ENCODE results near the gene BTRC. TPM values are rescaled to one million over a fixed set of nuclear protein-coding genes. Genes with fewer than 3 reads are reported as not detected.
"Not testable (repeated sequence)": the region's sequence is repeated elsewhere in the genome, so short reads cannot be mapped to it uniquely, and the experiment has no call there.

BTRC gene
- total RNA-seq, 1 experiment from 2014 or later = 22.4 TPM

GRCh38 chr10:101358706-101359300 is 4.8 kb downstream of the BTRC start:
- ATAC-seq (no peak), DNase-seq (ENCODE audit: low spot score) (no peak)
- no peaks in the 10 kb centered on the region for H3K36me3 Mint-ChIP-seq
- ChIA-PET POLR2A (no interaction called here), CTCF (no interaction called here)
- no peak overlapping the region for H3K27ac Mint-ChIP-seq
- TF ChIP-seq GRHL2 (CRISPR knock-in tag; IDR thresholded peaks at IDR 0.05; ENCODE audit: insufficient replicate concordance, severe bottlenecking) (no peak), USF2 (CRISPR knock-in tag; IDR thresholded peaks at IDR 0.05) (no peak), SOX15 (CRISPR knock-in tag; IDR thresholded peaks at IDR 0.05) (no peak), SMAD3 (CRISPR knock-in tag; IDR thresholded peaks at IDR 0.05; ENCODE audit: borderline replicate concordance) (no peak), NFYB (CRISPR knock-in tag; conservative IDR thresholded peaks at IDR 0.05; ENCODE audit: low read depth) (no peak), ZNF671 (CRISPR knock-in tag; IDR thresholded peaks at IDR 0.05) (no peak), ATF1 (CRISPR knock-in tag; IDR thresholded peaks at IDR 0.05) (no peak), ELF4 (CRISPR knock-in tag; IDR thresholded peaks at IDR 0.05; ENCODE audit: low read depth) (no peak), JUN (CRISPR knock-in tag; IDR thresholded peaks at IDR 0.05) (no peak), E2F4 (CRISPR knock-in tag; IDR thresholded peaks at IDR 0.05; ENCODE audit: borderline replicate concordance, low read depth) (no peak), PREB (CRISPR knock-in tag; IDR thresholded peaks at IDR 0.05; ENCODE audit: borderline replicate concordance) (no peak), ESRRA (CRISPR knock-in tag; IDR thresholded peaks at IDR 0.05; ENCODE audit: borderline replicate concordance) (no peak), GTF2I (CRISPR knock-in tag; conservative IDR thresholded peaks at IDR 0.05) (no peak)
- H3K27me3 Mint-ChIP-seq (ENCODE audit: low read depth) = no peaks in the 10 kb centered on the region
- H3K4me1 Mint-ChIP-seq = peaks cover 12% of the 10 kb centered on the region
- no peaks in the 10 kb centered on the region for H3K9me3 Mint-ChIP-seq
- H3K4me3 Mint-ChIP-seq = no peak overlapping the region

GRCh38 chr10:101360090-101360489 is 6.1 kb downstream of the BTRC start:
- ATAC-seq; H3K9me3 Mint-ChIP-seq; DNase-seq (ENCODE audit: low spot score); H3K27me3 Mint-ChIP-seq (ENCODE audit: low read depth); H3K36me3 Mint-ChIP-seq; H3K27ac Mint-ChIP-seq; H3K4me1 Mint-ChIP-seq; H3K4me3 Mint-ChIP-seq: not testable (repeated sequence)
- POLR2A ChIA-PET = interaction anchor here (0.7 kb wide), 1 partner anchor 123 kb away, joined by 5 read pairs; no protein-coding TSS in a partner anchor
- CTCF ChIA-PET = interaction anchor here (0.8 to 1.2 kb wide), 4 partner anchors 36 to 211 kb away, joined by 3 to 5 read pairs (median 4); no protein-coding TSS in a partner anchor

- not testable (repeated sequence) for ATAC-seq
Observed at GRCh38 chr10:101360841-101361240, 6.9 kb downstream of the BTRC start.

GRCh38 chr10:101363850-101364400 is 10.0 kb downstream of the BTRC start:
- ATAC-seq (no peak), DNase-seq (ENCODE audit: low spot score) (no peak)
- CTCF ChIA-PET = interaction anchor here (1.2 kb wide), 1 partner anchor 80 kb away, joined by 3 read pairs; no protein-coding TSS in a partner anchor
- no peak overlapping the region for H3K4me3 Mint-ChIP-seq
- H3K27me3 Mint-ChIP-seq (ENCODE audit: low read depth) = no peaks in the 10 kb centered on the region
- H3K4me1 Mint-ChIP-seq = peaks cover 7% of the 10 kb centered on the region
- no peaks in the 10 kb centered on the region for H3K36me3 Mint-ChIP-seq
- no peaks in the 10 kb centered on the region for H3K9me3 Mint-ChIP-seq
- no peak overlapping the region for H3K27ac Mint-ChIP-seq
- POLR2A ChIA-PET = no interaction called here
- TF ChIP-seq RELA (CRISPR knock-in tag; IDR thresholded peaks at IDR 0.05; ENCODE audit: borderline replicate concordance) (no peak), NFE2L1 (CRISPR knock-in tag; IDR thresholded peaks at IDR 0.05) (no peak), ZNF281 (CRISPR knock-in tag; IDR thresholded peaks at IDR 0.05) (no peak), MYBL2 (CRISPR knock-in tag; IDR thresholded peaks at IDR 0.05) (no peak), OVOL2 (CRISPR knock-in tag; IDR thresholded peaks at IDR 0.05; ENCODE audit: borderline replicate concordance) (no peak), MLX (CRISPR knock-in tag; IDR thresholded peaks at IDR 0.05) (no peak), NR3C1 (CRISPR knock-in tag; conservative IDR thresholded peaks at IDR 0.05; ENCODE audit: low read depth) (no peak), ZNF219 (CRISPR knock-in tag; IDR thresholded peaks at IDR 0.05; ENCODE audit: borderline replicate concordance) (no peak)

More at GRCh38 chr10:101360841-101361240, 6.9 kb downstream of the BTRC start:
- H3K4me3 Mint-ChIP-seq; H3K4me1 Mint-ChIP-seq; H3K27ac Mint-ChIP-seq; H3K9me3 Mint-ChIP-seq; H3K36me3 Mint-ChIP-seq; H3K27me3 Mint-ChIP-seq (ENCODE audit: low read depth); POLR2A ChIA-PET; DNase-seq (ENCODE audit: low spot score): not testable (repeated sequence)
- CTCF ChIA-PET = interaction anchor here (0.8 to 2.5 kb wide), 6 partner anchors 59 to 210 kb away, joined by 3 to 9 read pairs (median 4); no protein-coding TSS in a partner anchor
